Measurements from ENCODE around the gene NDUFS5.

DNA sequence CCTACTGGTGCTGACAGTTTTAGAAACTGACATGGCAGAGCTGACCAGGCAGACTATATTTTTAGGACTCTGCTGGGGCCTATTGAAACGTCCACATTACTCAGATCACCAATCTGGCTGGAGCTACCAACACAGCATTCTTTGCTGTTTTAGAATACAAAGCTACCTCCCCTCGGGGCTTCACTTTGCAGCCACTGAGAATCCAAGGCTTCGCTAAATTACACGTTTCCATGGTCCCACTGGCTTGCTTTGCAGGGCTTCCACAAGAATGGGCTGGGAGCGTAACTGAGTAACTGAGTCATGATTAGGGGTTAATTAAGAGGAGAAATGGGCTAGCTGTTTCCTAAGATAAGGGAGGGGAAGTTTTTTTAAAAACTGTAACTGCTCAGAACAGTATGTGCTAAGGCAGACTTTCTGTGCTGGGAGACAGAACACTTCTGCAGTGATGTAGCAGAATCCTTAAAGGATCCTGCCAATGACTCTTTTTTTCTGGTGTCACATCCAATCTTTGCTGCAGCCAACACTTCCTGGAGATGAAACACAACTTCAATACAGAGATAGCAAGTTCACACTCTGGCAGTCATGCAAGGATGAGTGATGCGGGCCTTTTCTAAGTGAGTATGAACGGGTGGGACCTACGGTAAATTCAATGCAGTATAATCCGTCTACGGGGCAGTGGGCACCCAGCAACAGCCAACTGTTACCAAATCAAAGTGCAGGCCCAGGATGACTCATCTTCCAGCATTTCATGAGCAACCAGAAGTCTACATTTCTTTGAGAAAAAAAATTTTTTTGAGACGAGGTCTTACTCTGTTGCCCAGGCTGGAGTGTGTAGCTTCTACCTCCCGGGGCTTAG lies 21.5 kb downstream of the NDUFS5 start:
- TF ChIP-seq POLR2AphosphoS5 (IDR thresholded peaks at IDR 0.05) (no peak), CTCF (IDR thresholded peaks at IDR 0.05) (no peak), POLR2A (IDR thresholded peaks at IDR 0.05) (no peak)
